ENCODE results near the gene CDON. TPM values are rescaled to one million over a fixed set of nuclear protein-coding genes. Genes with fewer than 3 reads are reported as not detected.
"Not testable (repeated sequence)": the region's sequence is repeated elsewhere in the genome, so short reads cannot be mapped to it uniquely, and the experiment has no call there.

CDON gene
- total and polyA plus RNA-seq, 12 donors: 1.4 to 17.1 (median 8.9) TPM

GRCh38 chr11:125922156-125922555, 140.5 kb downstream of the CDON start:
- intact Hi-C loops (cut with DNase I): loop anchor here in 6 of 10 donors (1.0 to 10.0 kb wide), 8 partner anchors 133 to 343 kb away; partner anchors contain the start of genes CDON (in 2 of the 6), FOXRED1 (in 2 of the 6) and SRPRA (in 2 of the 6)
- no peak for DNase-seq
- H3K4me3 ChIP-seq: no peak overlapping the region
- no peak overlapping the region for H3K27ac ChIP-seq
- no peaks in the 10 kb centered on the region for H3K4me1 ChIP-seq
- 77 to 91% methylated on average over 3 of the region's 3 CpGs for WGBS, 2 donors
- H3K9me3 ChIP-seq: no peaks in the 10 kb centered on the region
- no peak for ATAC-seq
- TF ChIP-seq CTCF (IDR thresholded peaks at IDR 0.05): no peak
- no peaks in the 10 kb centered on the region for H3K36me3 ChIP-seq
- peaks cover 0 to 26% (median 0%) of the 10 kb centered on the region in 7 donors for H3K27me3 ChIP-seq

DNA sequence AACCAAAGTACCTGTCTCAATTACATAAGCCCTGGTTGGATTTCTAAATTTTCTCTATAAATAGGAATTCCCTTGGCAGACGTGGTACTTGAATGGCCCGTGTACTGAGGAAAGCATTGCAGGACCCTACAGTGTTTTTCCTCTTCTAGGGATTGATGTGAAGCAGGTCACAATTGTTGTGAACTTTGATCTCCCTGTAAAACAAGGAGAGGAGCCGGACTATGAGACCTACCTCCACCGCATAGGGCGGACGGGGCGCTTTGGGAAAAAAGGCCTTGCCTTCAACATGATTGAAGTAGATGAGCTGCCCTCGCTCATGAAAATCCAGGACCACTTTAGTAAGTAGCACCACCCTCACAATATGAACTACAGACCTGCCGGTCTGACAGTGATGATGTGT, 141.6 kb downstream of the CDON start:
- intact Hi-C loops (cut with DNase I): loop anchor here in 5 of 10 donors (5.0 to 10.0 kb wide), 5 partner anchors 134 to 344 kb away; partner anchors contain the start of genes CDON (in 2 of the 5), FOXRED1 (in 2 of the 5) and SRPRA (in 2 of the 5)
- Histone ChIP-seq H3K9me3 (no peaks in the 10 kb centered on the region), H3K36me3 (no peaks in the 10 kb centered on the region), H3K27ac (no peak overlapping the region), H3K4me3 (no peak overlapping the region), H3K27me3 (peaks cover 0 to 29% (median 4%) of the 10 kb centered on the region in 7 donors), H3K4me1 (no peaks in the 10 kb centered on the region)
- DNase-seq (no peak), ATAC-seq (no peak)
- TF ChIP-seq CTCF (IDR thresholded peaks at IDR 0.05): no peak
- 82 to 83% methylated on average over 9 of the region's 9 CpGs for WGBS, 2 donors

DNA sequence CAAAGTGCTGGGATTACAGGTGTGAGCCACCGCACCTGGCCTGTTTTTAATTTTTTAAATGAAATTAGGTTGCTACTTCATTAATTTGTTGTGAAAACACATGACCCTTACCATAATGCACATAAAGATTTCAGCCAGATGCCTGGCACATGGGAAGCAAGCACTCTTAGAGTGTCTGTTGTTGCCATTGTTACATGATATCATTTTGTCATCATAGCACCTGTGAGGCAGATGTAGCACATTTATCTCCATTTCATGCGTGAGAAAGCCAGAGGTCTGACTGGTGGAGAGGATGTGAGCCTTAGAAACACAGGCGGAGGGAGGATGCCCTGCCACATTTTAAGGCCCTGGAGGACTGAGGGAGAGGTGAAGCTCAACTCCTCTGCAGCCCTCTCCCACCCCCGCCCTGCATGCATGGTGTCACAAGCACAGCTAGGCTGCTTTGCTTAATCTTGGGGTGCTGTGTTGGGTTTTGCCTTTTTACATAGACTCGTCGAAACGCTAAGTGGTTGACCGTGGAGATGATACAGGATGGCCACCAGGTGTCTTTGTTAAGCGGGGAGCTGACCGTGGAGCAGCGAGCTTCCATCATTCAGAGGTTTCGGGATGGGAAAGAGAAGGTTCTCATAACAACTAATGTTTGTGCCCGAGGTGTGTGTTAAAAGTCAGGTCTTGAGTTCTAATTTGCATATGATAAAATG, 144.4 kb downstream of the CDON start:
- TF ChIP-seq CTCF (IDR thresholded peaks at IDR 0.05): no peak
- H3K9me3 ChIP-seq: no peaks in the 10 kb centered on the region
- intact Hi-C loops (cut with DNase I): no loop called here
- no peak overlapping the region for H3K27ac ChIP-seq
- peaks cover 0 to 42% (median 6%) of the 10 kb centered on the region in 7 donors for H3K27me3 ChIP-seq
- H3K36me3 ChIP-seq: no peaks in the 10 kb centered on the region
- DNase-seq: no peak
- ATAC-seq: no peak
- 77 to 78% methylated on average over 13 of the region's 13 CpGs for WGBS, 2 donors
- H3K4me1 ChIP-seq: no peaks in the 10 kb centered on the region
- H3K4me3 ChIP-seq: no peak overlapping the region

- Histone ChIP-seq H3K9me3 (no peaks in the 10 kb centered on the region), H3K4me3 (no peak overlapping the region), H3K4me1 (no peaks in the 10 kb centered on the region), H3K36me3 (no peaks in the 10 kb centered on the region), H3K27me3 (peaks cover 0 to 46% (median 6%) of the 10 kb centered on the region in 7 donors), H3K27ac (no peak overlapping the region)
- ATAC-seq: no peak
- WGBS, 2 donors: 68 to 74% methylated on average over 12 of the region's 12 CpGs
- no peak for TF ChIP-seq CTCF (IDR thresholded peaks at IDR 0.05)
- no peak for DNase-seq
- intact Hi-C loops (cut with DNase I): no loop called here
These were observed 145.9 kb downstream of the CDON start for GRCh38 chr11:125916683-125917347.

DNA sequence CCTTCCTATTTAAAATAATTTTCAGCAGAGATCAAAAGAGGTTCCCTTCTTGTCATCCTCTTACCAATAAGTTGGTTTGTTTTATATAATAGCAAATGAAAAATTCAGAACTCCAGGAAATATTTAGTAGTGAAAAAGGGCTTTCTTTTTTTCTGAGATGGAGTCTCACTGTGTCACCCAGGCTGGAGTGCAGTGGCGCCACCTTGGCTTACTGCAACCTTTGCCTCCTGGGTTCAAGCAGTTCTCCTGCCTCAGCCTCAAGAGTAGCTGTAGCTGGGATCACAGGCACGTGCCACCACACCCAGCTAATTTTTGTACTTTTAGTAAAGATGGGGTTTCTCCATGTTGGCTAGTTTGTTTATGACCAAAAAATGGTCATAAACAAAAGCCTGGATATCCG, 148.1 kb downstream of the CDON start:
- H3K4me3 ChIP-seq; ATAC-seq; H3K27ac ChIP-seq; H3K36me3 ChIP-seq; H3K4me1 ChIP-seq; DNase-seq; H3K9me3 ChIP-seq; intact Hi-C loops (cut with DNase I): not testable (repeated sequence)
- WGBS, 2 donors: 73 to 83% methylated on average over 3 of the region's 3 CpGs
- peaks cover 0 to 47% (median 9%) of the 10 kb centered on the region in 7 donors for H3K27me3 ChIP-seq

Data from heart right ventricle (tissue), 16 donors.